Measurements from ENCODE around the gene SUMF1.

SUMF1 gene

GRCh38 chr3:4375911-4376310, 91.2 kb downstream of the SUMF1 start:
- no peak for DNase-seq

- no peak for DNase-seq
Measured at GRCh38 chr3:4373669-4374068, 93.4 kb downstream of the SUMF1 start.

GRCh38 chr3:4362523-4362922, 104.5 kb downstream of the SUMF1 start:
- no peak for DNase-seq

GRCh38 chr3:4360817-4361216, 106.3 kb downstream of the SUMF1 start:
- no peak for DNase-seq

GRCh38 chr3:4359805-4360502, 107.1 kb downstream of the SUMF1 start:
- DNase-seq: no peak

- no peak for DNase-seq
Measured at GRCh38 chr3:4358273-4358672, 108.8 kb downstream of the SUMF1 start.

- no peak for DNase-seq
Measured at GRCh38 chr3:4356546-4357410, 110.3 kb downstream of the SUMF1 start.

- DNase-seq: no peak
Measured at GRCh38 chr3:4356220-4356540, 110.9 kb downstream of the SUMF1 start.

GRCh38 chr3:4355401-4356219, 111.5 kb downstream of the SUMF1 start:
- no peak for DNase-seq

- DNase-seq: no peak
Measured at GRCh38 chr3:4351872-4352271, 115.2 kb downstream of the SUMF1 start.

GRCh38 chr3:4351164-4351855, 115.8 kb downstream of the SUMF1 start:
- no peak for DNase-seq

GRCh38 chr3:4350789-4351163, 116.3 kb downstream of the SUMF1 start:
- DNase-seq: peak; percentile 24

- DNase-seq: no peak
Measured at GRCh38 chr3:4343258-4343657, 123.8 kb downstream of the SUMF1 start.

GRCh38 chr3:4341336-4341675, 125.8 kb downstream of the SUMF1 start:
- DNase-seq: no peak

- DNase-seq: no peak
Measured at GRCh38 chr3:4340411-4341335, 126.4 kb downstream of the SUMF1 start.

GRCh38 chr3:4340077-4340410, 127.0 kb downstream of the SUMF1 start:
- DNase-seq: no peak

- DNase-seq: no peak
Measured at GRCh38 chr3:4338751-4339150, 128.3 kb downstream of the SUMF1 start.

- DNase-seq: no peak
Measured at GRCh38 chr3:4336850-4337546, 130.1 kb downstream of the SUMF1 start.

- no peak for DNase-seq
Measured at GRCh38 chr3:4335840-4336562, 131.1 kb downstream of the SUMF1 start.

GRCh38 chr3:4334548-4334947, 132.5 kb downstream of the SUMF1 start:
- DNase-seq: no peak

- no peak for DNase-seq
Measured at GRCh38 chr3:4332991-4333390, 134.1 kb downstream of the SUMF1 start.
